Urinary bladder (tissue), 4 donors: Measurements from ENCODE around the gene WDR20. TPM values are rescaled to one million over a fixed set of nuclear protein-coding genes. Genes with fewer than 3 reads are reported as not detected.
"Not testable (repeated sequence)": the region's sequence is repeated elsewhere in the genome, so short reads cannot be mapped to it uniquely, and the experiment has no call there.

ENCODE experiments used
- DNase-seq: peaks from one replicate; pipeline ENCODE4 v3.0.0-alpha.2; 2015; ENCODE audit errors: extremely low spot score
- H3K27ac ChIP-seq: one replicate; pipeline ENCODE4 v1.5.1; 2013; ENCODE audit warnings: low read depth, mild to moderate bottlenecking, moderate library complexity
- H3K36me3 ChIP-seq: one replicate; pipeline ENCODE4 v1.6.1; 2013; ENCODE audit warnings: mild to moderate bottlenecking, moderate library complexity; ENCODE audit not compliant: insufficient read depth
- H3K4me1 ChIP-seq: one replicate; pipeline ENCODE4 v1.6.1; 2013; ENCODE audit warnings: mild to moderate bottlenecking, moderate library complexity; ENCODE audit not compliant: insufficient read depth
- H3K4me3 ChIP-seq: one replicate; pipeline ENCODE4 v1.5.1; 2013; ENCODE audit warnings: low read depth, low read length
- WGBS: extraction: QIAGEN DNeasy Blood & Tissue Kit; methylation state at CpG from one replicate; pipeline ENCODE4 v1.1.7; 2013; 5-methylcytosine and 5-hydroxymethylcytosine counted together
- polyA plus RNA-seq: library from polyadenylated mRNA; stranded (reverse); fragments of 200-250 nt; gene quantifications from one replicate; pipeline ENCODE4 v1.2.3, GENCODE V29; 2013
- total RNA-seq: library from RNA; depleted of rRNA; stranded (reverse); fragments of >200 nt; gene quantifications from one replicate; pipeline ENCODE4 v1.2.3, GENCODE V29; 2014
- donor health status: healthy with polysubstance abuse.
- donor health status: healthy.

Gene WDR20, protein sequence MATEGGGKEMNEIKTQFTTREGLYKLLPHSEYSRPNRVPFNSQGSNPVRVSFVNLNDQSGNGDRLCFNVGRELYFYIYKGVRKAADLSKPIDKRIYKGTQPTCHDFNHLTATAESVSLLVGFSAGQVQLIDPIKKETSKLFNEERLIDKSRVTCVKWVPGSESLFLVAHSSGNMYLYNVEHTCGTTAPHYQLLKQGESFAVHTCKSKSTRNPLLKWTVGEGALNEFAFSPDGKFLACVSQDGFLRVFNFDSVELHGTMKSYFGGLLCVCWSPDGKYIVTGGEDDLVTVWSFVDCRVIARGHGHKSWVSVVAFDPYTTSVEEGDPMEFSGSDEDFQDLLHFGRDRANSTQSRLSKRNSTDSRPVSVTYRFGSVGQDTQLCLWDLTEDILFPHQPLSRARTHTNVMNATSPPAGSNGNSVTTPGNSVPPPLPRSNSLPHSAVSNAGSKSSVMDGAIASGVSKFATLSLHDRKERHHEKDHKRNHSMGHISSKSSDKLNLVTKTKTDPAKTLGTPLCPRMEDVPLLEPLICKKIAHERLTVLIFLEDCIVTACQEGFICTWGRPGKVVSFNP
- 27.0 TPM for total RNA-seq
- 15.6 TPM for polyA plus RNA-seq

DNA sequence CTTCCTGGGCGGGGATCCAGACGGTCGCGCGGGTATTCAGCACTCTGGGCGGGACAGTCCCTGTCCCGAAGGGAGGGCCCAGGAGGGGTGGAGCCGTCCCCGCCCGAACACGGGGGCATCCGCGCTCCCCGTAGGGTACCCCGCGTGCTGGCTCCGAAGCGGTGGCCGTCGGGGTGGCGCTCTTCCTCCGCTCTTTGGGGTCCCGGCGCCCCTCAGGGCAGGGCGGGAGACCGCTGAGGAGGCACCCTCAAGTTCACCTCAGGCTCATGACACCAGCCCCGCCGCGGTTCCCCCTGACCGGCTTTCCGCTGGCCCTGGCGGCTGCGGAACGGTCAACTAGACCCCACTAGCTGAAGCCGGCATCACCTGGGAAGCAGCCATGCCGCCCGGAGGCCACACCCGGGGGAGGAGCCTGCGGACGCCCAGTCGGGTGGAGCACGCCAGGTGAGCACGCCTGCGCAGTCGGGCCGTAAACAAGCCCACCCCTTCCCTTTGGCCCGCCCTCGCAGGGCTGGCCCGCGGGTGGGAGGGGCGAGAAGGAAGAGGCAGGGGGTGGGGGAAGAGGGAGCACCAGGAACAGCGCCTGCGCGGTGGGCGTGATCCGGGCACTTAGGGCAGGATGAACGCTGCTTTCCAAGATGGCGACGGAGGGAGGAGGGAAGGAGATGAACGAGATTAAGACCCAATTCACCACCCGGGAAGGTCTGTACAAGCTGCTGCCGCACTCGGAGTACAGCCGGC is at the start of gene WDR20:
TSS of gene WDR20 (plus strand) at position 612 of the 741 bp plus-strand sequence. CDS start at position 639, 27 bp downstream.
- no peaks in the 10 kb centered on the region for H3K4me1 ChIP-seq
- under 1% methylated on average over 64 of the region's 64 CpGs for WGBS
- H3K4me3 ChIP-seq = peak within 1 kb of the TSS; percentile 98
- no peaks in the 10 kb centered on the region for H3K36me3 ChIP-seq
- peak; percentile 93 for DNase-seq
- peak within 1 kb of the TSS; percentile 71 for H3K27ac ChIP-seq

DNA sequence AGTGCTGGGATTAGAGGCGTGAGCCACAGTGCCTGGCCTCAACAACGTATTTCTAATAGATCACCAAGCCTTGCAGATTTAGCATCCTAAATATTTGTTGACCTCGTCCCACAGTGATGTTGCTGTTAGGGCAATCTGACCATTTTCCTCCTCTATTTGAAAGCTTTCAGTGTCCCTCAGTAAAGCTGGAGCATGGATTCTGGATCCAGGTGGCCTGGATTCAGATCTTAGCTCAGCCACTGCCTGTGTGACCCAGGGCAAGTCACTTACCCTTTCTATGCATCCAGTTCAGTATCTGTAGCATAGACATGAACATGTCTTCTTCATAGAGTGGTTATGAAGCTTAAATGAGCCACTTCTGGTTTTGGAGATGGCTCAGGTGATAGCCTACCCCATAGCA is 49.0 kb upstream of the WDR20 start:
- Histone ChIP-seq H3K4me3 (no peak overlapping the region), H3K4me1 (no peaks in the 10 kb centered on the region), H3K27ac (no peak overlapping the region), H3K36me3 (no peaks in the 10 kb centered on the region)
- 81% methylated on average over 3 of the region's 3 CpGs for WGBS
- DNase-seq = no peak

DNA sequence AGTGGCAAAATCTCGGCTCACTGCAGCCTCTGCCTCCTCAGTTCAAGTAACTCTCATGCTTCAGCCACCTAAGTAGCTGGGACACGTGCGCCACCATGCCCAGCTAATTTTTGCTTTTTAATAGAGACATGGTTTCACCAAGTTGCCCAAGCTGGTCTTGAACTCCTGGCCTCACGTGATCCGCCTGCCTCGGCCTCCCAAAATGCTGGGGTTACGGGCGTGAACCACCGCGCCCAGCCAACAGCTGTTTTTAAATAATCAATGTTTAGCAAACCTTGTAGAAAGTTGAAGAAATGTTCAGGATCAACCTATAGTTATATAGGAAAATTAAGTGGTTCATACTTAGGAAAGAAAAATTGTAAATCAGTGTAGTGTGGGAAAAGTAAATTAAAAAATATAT is 46.9 kb upstream of the WDR20 start:
- Histone ChIP-seq H3K36me3 (no peaks in the 10 kb centered on the region), H3K27ac (no peak overlapping the region), H3K4me3 (no peak overlapping the region), H3K4me1 (no peaks in the 10 kb centered on the region)
- no peak for DNase-seq
- WGBS = 91% methylated on average over 10 of the region's 10 CpGs

DNA sequence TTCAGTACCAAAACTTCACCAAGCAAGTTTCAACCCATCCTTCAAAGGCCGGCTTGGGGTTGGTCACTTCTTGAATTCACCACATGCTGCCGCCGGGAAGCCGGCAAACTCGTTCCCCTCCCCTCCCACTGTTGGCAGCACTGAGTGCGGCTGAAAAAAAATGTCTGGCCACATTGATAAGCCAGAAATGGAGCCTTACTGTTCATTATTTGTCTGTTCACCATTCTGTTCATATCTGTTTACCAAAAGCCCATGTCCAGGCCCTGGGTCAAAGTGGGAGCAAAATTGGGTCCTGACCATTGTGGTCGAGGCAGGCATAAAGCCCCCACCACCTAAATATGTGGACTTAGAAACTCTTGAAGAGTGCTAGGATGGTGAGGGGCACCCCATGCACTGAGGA is 45.6 kb upstream of the WDR20 start:
- no peaks in the 10 kb centered on the region for H3K36me3 ChIP-seq
- 50% methylated on average over 7 of the region's 7 CpGs for whole genome bisulfite sequencing
- H3K4me1 ChIP-seq = no peaks in the 10 kb centered on the region
- no peak for DNase-seq
- H3K4me3 ChIP-seq = no peak overlapping the region
- no peak overlapping the region for H3K27ac ChIP-seq

DNA sequence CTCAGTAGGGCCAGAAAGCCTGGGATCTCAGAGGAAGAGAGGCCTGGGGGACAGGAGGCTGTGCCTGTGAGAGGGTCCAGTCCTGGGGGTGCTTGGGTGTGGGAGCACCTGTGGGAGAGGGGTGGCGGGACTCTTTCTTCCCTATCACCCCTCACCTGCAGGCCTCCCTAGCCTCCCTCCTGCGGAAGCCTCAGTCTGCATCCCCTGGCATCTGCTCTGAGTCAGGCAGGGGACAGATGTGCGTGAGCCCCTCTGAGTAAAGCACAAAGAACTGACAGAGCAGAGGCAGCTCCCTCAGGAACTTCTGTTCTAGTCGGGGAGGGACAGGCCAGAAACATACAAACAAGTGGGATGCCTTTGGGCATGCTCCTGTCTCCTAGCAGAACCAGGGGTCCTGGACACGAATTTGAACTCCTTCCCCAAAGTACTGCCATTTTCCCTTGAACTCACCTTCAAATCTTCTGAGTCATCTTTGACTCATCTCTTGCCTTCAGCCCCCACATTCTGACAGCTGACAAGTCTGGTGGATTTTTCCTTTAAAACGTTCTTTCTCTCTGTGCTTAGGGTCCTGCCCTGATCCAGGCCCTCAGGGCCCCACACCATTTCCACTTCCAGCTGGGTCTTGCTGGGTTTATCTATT is 44.3 kb upstream of the WDR20 start:
- H3K27ac ChIP-seq = no peak overlapping the region
- H3K4me1 ChIP-seq = no peaks in the 10 kb centered on the region
- DNase-seq = no peak
- H3K4me3 ChIP-seq = no peak overlapping the region
- no peaks in the 10 kb centered on the region for H3K36me3 ChIP-seq
- 84% methylated on average over 6 of the region's 6 CpGs for WGBS

DNA sequence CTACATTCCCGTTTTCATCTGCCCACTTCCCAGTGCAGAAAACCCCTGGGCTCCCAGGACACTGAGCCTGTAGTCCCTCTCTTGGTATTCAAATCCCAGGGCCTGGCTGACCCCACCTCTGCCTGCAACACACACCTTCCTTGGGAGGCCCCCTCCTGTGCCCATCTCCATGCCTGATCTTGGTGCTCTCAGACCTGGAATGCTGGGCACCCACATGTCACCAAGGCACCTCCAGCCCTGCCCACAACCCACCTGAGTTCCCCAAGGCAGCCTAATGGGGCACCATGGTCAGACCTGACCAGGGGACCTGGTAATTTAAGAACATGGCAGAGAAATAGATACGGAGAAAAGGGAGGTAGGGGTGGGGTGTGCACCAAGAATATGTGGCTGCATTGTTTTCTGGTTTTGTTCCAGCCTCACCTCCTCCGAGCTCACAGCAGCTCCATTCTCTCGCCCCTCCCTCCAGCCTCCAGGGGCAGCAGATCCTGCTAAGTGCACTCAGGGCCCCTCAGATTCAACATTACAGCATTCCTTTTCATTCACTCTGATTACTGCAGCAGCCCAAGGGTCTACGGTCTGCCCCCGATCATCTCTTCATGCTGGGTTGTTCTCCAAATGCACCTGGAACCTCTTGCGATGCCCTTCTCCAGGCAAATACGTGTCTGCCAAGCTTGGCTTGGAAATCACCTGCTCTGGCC is 43.7 kb upstream of the WDR20 start:
- Histone ChIP-seq H3K4me3 (no peak overlapping the region), H3K36me3 (no peaks in the 10 kb centered on the region), H3K27ac (no peak overlapping the region), H3K4me1 (no peaks in the 10 kb centered on the region)
- 46% methylated on average over 8 of the region's 8 CpGs for WGBS
- DNase-seq = no peak

DNA sequence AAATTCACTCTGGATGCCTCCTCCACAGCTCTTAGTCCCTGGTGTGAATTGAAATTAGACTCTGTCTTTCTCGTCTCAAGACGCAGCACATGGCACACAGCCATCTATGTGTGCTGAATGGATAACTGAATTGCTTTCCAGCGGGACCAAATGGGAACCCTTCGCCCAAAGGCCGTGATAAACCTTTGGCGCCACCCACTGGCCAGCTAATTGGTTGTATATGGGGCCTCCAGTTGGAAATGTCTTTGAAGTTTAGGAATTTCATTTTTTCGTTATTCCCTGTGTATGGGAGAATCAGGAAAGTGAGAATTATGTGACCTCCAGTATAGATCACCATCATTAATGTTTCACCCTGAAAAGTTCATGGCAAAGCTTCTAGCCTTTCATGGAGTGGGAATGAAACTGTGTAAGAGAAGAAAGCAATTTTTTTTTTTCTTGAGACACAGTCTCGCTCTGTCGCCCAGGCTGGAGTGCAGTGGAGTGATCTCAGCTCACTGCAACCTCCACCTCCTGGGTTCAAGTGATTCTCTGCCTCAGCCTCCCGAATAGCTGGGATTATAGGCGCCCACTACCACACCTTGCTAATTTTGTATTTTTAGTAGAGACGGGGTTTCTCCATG is 43.0 kb upstream of the WDR20 start:
- WGBS = 32% methylated on average over 12 of the region's 12 CpGs
- DNase-seq = peak; percentile 77
- no peaks in the 10 kb centered on the region for H3K36me3 ChIP-seq
- no peak overlapping the region for H3K27ac ChIP-seq
- H3K4me3 ChIP-seq = no peak overlapping the region
- H3K4me1 ChIP-seq = no peaks in the 10 kb centered on the region

DNA sequence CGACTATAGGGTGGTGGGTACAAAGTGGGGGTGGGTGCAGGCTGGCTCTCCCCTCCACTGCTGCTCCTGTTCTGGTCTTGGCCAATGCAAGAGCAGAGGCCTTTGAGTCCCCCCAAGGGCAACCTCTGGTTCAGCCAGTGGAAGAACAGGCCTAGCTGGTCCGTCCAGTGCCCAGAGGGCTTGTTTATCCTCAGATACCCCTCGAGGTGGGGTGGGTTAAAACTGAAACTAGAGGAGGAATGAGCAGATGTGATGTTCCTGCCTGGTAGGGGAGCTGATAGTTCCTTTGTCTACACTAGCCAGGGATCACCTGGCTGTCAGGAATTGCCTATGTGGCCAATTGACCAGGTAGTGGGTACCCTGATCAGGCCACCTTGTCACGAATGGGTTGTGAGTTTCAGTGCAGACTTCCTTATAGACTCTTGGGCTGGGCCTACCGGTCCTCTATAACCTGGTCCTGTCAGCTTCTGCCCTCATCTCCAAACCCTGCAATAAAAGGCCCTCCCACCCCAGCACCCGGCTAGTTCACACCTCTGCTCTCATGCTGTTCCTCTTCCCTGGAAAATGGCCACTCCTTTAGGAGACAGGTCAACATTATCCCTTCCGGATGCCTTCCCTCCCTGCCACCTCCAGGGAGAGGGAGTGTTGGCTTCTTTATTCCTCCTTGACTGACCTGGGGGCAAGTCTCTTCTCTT is 42.1 kb upstream of the WDR20 start:
- DNase-seq = peak; percentile 31
- no peaks in the 10 kb centered on the region for H3K4me1 ChIP-seq
- H3K36me3 ChIP-seq = no peaks in the 10 kb centered on the region
- no peak overlapping the region for H3K27ac ChIP-seq
- 69% methylated on average over 7 of the region's 7 CpGs for WGBS
- H3K4me3 ChIP-seq = no peak overlapping the region

DNA sequence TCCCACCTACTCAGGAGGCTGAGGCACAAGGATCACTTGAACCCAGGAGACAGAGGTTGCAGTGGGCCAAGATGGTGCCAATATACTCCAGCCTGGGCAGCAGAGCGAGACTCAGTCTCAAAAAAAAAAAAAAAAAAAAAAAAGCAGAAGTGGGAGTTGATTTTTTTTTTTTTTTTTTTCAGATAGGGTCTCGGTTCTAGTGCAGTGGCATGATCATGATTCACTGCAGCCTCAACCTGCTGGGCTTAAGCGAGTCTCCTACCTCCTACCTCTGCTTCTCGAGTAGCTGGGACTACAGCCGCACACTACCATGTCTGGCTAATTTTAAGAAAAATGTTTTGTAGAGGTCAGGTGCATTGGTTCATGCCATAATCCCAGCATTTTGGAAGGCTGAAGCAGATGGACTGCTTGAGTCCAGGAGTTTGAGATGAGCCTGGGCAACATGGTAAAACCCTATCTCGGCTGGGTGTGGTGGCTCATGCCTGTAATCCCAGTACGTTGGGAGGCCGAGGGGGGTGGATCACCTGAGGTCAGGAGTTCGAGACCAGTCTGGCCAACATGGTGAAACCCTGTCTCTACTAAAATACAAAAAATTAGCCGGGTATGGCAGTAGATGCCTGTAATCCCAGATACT is 36.5 kb upstream of the WDR20 start:
- H3K4me3 ChIP-seq = no peak overlapping the region
- no peak overlapping the region for H3K27ac ChIP-seq
- H3K4me1 ChIP-seq = no peaks in the 10 kb centered on the region
- no peak for DNase-seq
- H3K36me3 ChIP-seq = no peaks in the 10 kb centered on the region
- 89% methylated on average over 10 of the region's 10 CpGs for WGBS

DNA sequence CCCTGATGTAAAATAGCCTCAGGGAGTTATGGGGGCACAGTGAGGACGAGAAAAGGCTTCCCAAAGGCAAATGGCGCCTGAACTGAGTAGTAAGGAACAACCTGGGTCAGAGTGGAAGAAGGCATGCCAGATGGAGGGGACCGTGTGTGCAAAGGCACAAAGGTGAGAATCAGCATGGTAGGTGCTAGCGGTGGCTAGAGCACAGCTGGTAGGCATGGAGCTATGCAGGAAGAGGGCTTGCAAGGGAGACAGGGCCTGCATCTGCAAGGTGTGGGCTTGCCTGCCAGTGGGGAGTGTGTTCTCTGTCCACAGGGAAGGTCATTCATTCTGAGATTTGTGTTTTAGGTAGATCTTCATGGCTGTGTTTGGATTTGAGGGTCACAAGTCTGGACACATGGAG is 34.3 kb upstream of the WDR20 start:
- Histone ChIP-seq H3K36me3 (no peaks in the 10 kb centered on the region), H3K4me1 (no peaks in the 10 kb centered on the region), H3K4me3 (no peak overlapping the region), H3K27ac (no peak overlapping the region)
- 80% methylated on average over 4 of the region's 4 CpGs for WGBS
- DNase-seq = no peak

DNA sequence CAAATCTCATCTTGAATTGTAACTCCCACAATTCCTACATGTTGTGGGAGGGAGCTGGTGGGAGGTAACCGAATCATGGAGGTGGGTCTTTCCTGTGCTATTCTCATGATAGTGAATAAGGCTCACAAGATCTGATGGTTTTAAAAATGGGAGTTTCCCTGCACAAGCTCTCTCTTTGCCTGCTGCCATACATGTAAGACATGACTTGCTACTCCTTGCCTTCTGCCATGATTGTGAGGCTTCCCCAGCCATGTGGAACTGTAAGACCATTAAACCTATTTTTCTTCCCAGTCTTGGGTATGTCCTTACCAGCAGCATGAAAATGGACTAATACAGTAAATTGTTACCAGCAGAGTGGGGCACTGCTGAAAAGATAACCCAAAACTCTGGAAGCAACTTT is 30.4 kb upstream of the WDR20 start:
- WGBS = 94% methylated on average over 1 of the region's 1 CpG
- H3K4me1 ChIP-seq, DNase-seq, H3K4me3 ChIP-seq, H3K27ac ChIP-seq, H3K36me3 ChIP-seq: not testable (repeated sequence)

DNA sequence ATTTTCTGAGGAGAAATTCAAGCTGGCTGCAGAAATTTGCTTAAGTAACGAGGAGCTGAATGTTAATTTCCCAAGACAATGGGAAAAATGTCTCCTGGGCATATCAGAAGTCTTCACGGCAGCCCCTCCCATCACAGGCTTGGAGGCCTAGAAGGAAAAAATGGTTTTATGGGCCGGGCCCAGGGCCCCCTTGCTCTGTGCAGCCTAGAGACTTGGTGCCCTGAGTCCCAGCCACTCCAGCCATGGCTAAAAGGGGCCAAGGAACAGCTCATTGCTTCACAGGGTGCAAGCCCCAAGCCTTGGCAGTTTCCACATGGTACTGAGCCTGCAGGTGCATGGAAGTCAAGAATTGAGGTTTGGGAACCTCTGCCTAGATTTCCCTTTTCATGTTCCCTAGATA is 28.6 kb upstream of the WDR20 start:
- H3K4me1 ChIP-seq = no peaks in the 10 kb centered on the region
- DNase-seq = no peak
- no peaks in the 10 kb centered on the region for H3K36me3 ChIP-seq
- WGBS = 90% methylated on average over 3 of the region's 3 CpGs
- no peak overlapping the region for H3K27ac ChIP-seq
- no peak overlapping the region for H3K4me3 ChIP-seq
